Activated CD4-positive, alpha-beta T cell treated with anti-CD3 and anti-CD28 coated beads, Interleukin-2, amount 50 U/mL, for 24 hours (primary cell): ENCODE measurements around the gene VPS51.
A peak's percentile ranks its signal among the peaks of the same experiment; 100 is the strongest.

Experiments
- DNase-seq, 2 donors: peaks; one replicate each; pipeline ENCODE4 v3.0.0-alpha.2; 2020; ENCODE audit warnings: low read depth in 1 of 2, low spot score in 1 of 2

VPS51 gene

DNA sequence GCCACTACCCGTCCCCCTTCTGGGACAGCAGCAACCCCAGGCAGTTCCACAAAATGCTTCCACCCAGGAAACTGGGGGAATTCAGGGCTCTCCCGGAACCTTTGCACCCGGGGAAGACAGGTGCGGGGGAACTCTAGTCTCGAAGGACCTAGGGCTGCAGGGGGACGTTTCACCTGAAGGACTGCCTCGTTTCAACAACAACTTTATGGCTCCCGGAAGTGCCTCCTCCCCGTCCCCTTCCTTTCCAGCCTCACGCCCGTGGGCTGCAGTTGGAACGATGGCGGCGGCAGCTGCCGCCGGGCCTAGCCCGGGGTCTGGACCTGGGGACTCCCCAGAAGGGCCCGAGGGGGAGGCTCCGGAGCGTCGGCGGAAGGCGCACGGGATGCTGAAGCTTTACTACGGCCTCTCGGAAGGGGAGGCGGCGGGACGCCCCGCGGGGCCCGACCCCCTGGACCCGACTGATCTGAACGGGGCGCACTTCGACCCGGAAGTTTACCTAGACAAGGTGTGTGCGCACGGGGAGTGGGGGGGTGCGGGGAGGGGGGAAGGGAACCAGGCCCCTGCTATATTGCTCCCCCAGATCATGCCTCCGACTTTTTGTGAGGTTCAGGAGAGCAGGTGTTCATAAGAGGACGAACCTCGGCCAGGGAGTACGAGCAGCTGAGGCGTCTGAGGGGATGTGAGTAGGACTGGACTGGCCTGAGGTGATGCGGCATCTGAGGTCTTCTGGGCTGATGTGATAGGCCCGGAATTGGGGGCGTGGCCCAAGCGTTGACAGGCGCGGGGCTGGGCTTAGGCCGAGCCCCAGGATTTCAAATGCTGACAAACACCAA is at the start of gene VPS51:
Gene VPS51 (plus strand): TSS at position 241 of the 833 bp plus-strand sequence. CDS start 37 bp downstream, at position 278.
- DNase-seq: peak; percentile 76 to 86

DNA sequence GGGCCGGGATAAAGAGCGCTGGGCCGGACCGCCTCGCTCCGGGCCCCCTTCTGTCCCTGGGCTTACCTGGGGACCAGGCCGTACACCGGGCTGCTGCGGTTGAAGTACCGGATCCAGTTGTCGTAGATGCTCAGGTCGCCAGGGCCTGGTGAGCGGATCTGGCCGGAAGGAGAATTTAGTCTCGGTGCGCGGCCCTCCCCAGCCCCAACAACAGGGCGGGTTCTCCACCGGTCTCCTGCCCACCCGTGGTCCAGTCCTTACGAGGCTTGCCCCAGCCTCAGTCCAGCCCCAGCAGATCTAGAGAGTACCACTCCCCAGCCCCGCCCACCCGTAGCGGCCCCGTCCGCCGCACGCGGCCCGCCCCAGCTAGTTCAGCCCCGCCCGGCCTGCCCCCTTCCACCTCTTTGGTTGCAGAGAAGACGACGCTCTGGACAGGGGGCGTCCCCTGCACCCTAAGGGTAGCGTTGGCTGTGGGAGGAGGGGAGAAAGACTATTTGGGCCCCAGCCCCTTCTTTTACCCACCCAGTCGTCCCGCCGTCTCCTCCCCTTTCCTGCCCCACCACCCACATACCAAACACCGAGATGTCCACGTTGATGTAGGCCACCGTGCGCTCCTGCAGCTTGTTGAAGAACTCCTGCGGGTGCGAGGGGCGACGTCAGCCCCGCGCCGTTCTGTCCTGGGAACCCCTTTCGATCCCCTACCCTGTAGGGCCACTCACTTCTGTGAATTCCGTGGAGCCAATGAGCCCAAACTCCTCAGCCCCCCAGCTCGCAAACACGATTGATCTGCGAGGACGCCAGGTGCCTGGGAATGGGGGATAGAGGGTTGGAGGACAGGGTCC is 48.2 kb upstream of the VPS51 start:
- no peak for DNase-seq

DNA sequence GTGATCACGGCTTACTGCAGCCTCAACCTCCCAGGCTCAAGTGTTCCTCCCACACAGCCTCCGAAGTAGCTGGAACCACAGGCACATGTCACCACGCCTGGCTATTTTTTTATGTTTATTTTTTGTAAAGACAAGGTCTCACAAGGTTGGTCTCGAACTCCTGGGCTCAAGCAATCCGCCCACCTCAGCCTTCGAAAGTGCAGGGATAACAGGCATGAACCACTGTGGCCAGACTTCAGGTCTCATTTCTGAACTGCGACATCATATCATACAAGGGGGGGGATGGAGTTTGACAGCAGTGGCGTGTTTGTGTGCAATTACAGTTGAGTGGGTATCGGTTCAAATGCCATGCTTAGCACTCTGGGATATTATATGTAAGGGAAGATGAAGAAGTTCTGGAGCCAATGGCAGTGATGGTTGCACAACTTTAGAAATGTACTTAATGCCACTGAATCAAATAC is 44.6 kb upstream of the VPS51 start:
- DNase-seq: no peak

GRCh38 chr11:65053827-65054508 is 42.0 kb upstream of the VPS51 start:
- DNase-seq: no peak

- DNase-seq: no peak
Observed at GRCh38 chr11:65055538-65055937, 40.5 kb upstream of the VPS51 start.

GRCh38 chr11:65056999-65057398 is 39.0 kb upstream of the VPS51 start:
- DNase-seq: no peak

DNA sequence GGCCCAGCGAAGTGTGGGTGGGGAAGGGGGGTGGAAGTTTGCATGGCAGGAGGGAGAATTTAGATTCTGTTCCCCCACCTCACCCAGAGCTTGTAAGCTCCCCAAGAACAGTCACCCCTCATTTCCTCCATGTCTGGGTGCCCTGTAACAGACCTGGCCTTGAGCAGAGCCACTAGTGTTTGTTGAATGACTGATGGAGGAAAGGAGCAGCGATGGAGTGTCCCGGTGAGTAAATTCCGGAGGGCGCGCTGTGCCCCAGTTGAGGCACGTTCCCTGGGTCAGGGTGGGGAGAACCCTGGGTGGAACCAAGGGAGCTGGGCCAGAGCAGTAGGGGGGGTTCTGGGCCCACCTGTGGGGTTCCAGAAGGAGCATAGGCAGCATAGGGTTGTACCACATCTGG is 38.5 kb upstream of the VPS51 start:
- DNase-seq: no peak

DNA sequence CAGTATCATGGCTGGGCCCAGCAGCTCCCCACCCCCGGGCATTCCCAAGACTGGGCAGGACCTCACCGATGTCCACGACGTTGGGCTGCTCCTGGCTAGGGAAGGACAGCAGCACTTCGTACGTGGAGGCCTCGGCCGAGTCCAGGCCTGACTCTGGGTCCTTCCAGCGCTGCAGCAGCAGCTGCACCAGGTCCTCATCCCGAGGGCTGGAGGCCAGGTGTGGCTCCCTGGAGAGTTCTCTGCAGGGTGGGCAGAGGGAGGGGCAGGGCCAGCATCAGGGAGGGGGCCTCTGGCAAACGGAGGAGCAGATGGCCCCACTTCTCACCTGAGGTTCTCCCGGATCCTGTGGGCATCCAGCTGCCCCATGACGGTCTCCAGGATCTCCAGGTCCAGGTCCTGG is 38.0 kb upstream of the VPS51 start:
- no peak for DNase-seq

- no peak for DNase-seq
Observed at GRCh38 chr11:65058419-65059054, 37.5 kb upstream of the VPS51 start, which contains the start of gene NAALADL1. Gene NAALADL1, minus strand, starts transcription at chr11:65058553. Its CDS starts 32 bp downstream, at chr11:65058521.

- DNase-seq: no peak
Observed at GRCh38 chr11:65059523-65059922, 36.5 kb upstream of the VPS51 start.

- no peak for DNase-seq
Observed at GRCh38 chr11:65059959-65060824, 35.8 kb upstream of the VPS51 start.

GRCh38 chr11:65060913-65061408 is 35.1 kb upstream of the VPS51 start:
- DNase-seq: no peak

GRCh38 chr11:65063532-65063931 is 32.5 kb upstream of the VPS51 start:
- DNase-seq: no peak

DNA sequence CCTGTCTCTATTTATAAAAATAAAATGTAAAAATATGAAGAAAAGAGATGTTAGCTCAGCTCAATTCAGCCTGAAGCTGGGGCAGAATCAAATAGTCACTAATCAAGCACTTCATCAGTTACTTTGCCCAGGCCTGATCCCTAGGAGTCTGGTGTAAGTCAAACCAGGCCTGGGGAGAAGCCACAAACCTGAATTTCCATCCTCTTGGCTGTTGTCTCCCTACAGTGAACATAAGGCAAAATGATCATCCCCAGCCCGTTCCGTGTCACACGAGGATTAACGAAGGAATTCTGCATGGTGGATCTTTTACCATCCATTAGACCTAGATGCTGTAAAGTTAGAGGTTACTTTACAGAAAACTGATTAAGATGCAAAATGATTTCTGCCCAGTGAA is 31.2 kb upstream of the VPS51 start:
- DNase-seq: no peak

DNA sequence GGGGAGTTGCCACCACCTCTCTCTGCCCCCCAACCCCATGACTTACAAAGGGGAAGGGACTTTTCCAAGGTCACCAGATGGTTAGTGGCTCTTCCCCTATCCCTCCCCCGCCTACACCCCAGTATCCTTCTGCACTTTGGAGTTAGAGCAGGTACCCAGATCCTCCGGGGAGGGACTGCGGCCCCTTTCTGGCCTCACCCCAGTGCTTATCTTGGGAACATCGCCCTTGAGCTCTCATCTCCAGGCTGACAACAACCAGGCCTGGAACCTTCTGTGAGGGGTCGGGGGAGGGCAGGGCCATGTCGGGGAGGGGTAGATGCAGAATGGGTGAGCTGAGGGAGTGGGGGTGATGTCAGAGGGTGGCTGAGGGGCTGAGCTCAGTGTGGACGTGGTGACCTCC is 30.2 kb upstream of the VPS51 start:
- DNase-seq: no peak

- DNase-seq: no peak
Observed at GRCh38 chr11:65066315-65066714, 29.7 kb upstream of the VPS51 start.

GRCh38 chr11:65066805-65067291 is 29.2 kb upstream of the VPS51 start:
- no peak for DNase-seq

DNA sequence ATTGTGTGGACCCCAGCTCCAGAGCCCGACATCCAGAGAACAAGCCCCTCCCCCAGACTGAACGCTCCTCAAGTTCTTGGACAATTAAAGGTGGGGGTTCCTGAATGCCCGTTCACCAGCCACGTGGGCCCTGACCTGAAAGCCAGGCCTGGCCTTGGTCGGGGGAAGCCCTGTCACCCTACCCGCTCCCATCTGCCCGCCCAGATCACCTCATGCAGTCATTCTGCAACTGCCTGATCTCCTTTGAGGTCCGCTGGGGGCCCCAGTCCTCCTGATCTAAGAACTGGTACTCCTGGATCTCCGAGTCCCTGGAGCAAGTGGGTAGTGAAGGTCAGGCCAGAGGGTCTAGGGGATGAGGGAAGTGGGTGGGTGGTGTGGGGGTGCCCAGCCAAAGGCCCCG is 28.6 kb upstream of the VPS51 start:
- no peak for DNase-seq

DNA sequence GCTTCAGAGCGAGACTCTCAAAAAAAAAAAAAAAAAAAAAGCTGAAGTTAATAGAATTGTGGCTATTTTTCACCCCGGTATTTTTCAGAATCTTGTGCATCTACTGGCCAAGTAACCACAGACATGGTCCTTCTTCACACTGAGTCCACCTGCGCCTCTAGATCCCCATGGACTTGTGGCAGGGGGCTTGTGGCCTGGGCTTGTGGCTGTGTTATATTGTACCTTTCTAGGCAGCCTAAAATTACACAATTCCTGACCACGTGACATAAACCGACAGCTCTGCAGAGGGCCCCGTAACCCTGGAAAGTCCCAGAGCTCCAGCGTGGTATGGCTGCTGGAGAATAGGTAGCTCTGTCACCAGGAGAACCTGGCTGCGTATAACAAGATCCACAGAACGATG is 26.8 kb upstream of the VPS51 start:
- no peak for DNase-seq
